PC-3 (cell line): ENCODE data around the gene KLHL36.

Experiments
- EZH2 ChIP-seq: fragments of 300-600 bp; sonication (generic); IDR thresholded peaks from one replicate; pipeline ENCODE4 v1.6.1; 2017; ENCODE audit warnings: antibody characterized with exemption, mild to moderate bottlenecking, low read length; ENCODE audit not compliant: unreplicated experiment
- EZH2phosphoT487 ChIP-seq: fragments of 300-600 bp; sonication (generic); IDR thresholded peaks from 2 replicates; pipeline ENCODE4 v1.6.1; 2018; ENCODE audit warnings: mild to moderate bottlenecking, antibody characterized with exemption, low read length, borderline replicate concordance
- TF ChIP-seq, protein P1 (sequence below): fragments of 300-600 bp; sonication (generic); conservative IDR thresholded peaks from 2 replicates; pipeline ENCODE4 v1.5.1; 2017; ENCODE audit warnings: antibody characterized with exemption, low read depth, mild to moderate bottlenecking, low read length

DNA sequence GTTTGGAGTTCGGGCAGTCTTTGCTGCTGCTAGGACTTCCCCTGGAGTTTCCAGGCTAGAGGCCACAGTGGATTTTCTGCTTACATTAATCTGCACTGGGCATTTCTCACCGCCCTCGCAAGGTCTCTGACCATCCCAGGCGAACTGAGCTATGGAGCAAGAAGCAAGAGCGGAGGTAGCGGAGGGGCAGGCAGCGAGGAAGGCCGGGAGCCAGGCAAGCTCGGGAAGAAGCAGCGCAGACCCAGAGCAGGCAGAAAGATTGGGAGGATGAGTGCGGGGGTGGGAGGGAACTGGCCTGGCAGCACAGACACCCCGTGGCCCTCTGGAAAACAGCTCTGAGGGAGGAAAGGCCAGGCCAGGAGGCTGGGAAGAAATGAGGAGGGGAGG lies 34.2 kb upstream of the KLHL36 start:
- TF ChIP-seq, protein P1, sequence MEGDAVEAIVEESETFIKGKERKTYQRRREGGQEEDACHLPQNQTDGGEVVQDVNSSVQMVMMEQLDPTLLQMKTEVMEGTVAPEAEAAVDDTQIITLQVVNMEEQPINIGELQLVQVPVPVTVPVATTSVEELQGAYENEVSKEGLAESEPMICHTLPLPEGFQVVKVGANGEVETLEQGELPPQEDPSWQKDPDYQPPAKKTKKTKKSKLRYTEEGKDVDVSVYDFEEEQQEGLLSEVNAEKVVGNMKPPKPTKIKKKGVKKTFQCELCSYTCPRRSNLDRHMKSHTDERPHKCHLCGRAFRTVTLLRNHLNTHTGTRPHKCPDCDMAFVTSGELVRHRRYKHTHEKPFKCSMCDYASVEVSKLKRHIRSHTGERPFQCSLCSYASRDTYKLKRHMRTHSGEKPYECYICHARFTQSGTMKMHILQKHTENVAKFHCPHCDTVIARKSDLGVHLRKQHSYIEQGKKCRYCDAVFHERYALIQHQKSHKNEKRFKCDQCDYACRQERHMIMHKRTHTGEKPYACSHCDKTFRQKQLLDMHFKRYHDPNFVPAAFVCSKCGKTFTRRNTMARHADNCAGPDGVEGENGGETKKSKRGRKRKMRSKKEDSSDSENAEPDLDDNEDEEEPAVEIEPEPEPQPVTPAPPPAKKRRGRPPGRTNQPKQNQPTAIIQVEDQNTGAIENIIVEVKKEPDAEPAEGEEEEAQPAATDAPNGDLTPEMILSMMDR: no peak
- no peak for TF ChIP-seq EZH2
- TF ChIP-seq EZH2phosphoT487: no peak
